ENCODE results near the gene CTSZ.
"Not testable (repeated sequence)": the region's sequence is repeated elsewhere in the genome, so short reads cannot be mapped to it uniquely, and the experiment has no call there.

The CTSZ gene

DNA sequence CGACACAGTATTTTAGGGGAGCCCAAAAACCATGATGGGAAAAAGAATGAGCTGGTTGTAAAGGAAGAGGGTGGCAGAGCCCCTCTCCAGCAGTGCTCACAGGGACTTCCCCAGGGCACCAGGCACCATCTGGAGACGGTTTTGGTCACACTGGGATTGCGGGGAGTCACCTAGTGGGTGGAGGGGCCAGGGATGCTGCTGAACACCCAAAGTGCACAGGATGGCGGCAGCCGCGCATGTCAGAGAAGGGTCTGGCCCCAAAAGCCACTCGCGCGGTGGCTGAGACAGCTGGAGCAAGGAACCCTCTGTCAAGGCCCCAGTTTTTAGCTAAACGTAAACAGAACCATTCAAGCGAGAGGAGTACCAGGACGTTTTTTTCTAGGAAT is 10.8 kb downstream of the CTSZ start:
- DNase-seq = no peak

DNA sequence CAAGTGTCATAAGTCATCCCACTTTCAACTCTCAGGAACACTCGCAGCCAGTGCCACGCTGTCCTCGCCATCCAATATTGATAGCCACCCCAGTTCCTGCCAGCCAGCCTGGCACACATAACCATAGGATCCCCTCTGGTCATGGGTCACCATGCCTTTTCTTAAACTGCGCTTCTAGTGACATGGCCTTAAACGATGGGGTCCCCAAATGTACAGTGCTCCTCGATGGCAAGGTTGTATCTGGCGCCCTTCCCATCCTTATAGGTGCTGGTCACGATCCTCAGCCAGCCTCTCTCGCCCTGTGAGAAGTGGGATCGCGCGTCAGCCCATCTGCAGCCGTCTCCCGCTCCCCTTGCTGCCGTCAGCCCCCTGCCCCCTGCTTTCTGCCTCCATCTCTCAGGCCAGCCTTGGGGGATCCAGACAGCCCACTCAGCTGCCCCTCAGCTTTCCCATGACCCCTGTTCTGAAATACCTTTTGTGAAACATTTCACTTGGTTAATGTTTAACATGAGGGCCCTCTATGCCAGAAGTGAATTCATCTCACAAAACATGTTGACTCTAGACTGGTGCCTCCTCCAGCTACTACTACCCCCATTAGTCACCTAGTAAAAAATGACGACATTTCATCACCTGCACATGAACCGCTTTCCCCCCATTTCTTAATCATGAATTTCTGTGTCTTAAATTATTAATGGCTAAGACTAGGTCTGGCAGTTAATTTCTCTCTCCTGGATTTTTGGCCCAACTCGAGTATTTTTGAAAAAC is 11.4 kb downstream of the CTSZ start:
- no peak for DNase-seq

DNA sequence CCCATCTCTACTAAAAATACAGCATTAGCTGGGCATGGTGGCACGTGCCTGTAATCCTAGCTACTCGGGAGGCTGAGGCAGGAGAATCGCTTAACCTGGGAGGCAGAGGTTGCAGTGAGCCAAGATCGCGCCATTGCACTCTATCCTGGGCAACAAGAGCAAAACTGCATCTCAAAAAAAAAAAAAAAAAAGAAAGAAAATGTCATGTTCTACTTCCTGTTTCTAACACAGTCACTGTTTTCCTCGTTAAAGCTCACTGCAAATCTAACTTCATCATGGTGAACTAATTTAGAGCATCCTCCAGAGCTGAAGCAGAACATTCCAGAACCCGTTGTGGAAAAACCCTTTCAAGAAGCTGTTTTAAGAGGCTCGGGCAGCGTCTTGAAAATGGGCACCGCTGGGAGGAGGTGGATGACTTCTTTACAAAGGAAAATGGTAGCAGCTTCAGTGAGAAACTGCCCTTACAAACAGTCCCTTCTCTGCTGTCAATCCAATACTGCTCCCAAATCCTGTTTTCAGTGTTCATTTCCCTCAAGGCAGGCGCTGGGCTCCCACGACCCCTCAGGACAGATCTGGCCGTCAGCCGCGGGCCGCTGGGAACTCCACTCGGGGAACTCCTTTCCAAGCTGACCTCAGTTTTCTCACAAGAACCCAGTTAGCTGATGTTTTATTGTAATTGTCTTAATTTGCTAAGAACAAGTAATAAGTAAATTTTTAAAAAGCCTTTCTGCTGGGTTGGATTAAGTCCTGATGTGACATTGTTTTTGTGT is 12.5 kb downstream of the CTSZ start:
- no peak for DNase-seq

DNA sequence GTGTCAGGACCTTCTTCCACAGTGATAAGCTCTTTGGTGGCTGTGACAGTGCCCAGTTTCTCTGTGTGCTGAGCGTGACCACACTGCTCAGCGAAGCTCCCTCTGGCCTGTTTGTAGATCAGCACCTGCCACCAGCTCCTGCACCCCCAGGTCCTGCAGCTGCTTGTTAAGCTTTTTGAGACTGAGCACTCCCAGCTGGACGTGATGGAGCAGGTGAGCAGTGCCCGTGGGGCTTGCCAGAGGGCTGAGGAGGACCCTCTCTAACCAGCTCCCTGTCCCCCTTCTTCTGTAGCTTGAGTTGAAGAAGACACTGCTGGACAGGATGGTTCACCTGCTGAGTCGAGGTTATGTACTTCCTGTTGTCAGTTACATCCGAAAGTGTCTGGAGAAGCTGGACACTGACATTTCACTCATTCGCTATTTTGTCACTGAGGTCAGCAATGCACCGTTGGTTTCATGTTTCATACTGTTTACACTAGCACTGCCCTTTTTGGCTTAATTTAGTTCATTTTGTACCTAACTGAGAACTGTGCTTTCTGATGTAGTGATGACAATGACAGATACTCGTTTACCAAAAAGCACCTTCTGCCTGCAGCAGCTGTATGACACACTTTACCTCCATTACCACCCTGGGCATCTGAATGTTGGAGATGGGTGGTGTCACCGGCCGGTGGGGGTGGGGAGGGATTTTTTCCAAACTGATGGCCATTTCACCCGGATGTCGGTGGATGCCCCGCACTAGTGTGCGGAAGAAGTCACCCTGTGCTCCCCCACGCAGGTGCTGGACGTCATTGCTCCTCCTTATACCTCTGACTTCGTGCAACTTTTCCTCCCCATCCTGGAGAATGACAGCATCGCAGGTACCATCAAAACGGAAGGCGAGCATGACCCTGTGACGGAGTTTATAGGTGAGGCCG is 13.5 kb downstream of the CTSZ start:
- DNase-seq = no peak

DNA sequence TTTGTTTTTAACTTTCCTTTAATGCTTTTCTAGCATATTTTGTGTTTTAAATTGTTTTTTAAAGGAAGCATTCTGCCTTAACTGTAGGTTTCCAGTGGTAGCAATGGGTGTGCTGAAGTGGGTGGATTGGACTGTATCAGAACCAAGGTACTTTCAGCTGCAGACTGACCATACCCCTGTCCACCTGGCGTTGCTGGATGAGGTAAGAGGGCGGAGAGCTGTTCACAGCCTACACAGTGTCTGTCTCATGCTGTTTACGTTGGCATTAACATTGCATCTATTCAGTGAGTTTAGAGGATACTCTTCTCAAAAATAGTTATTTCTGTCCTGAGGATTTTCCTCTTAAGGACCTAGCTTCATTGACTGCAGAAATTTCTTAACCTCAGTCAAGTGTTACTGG is 14.1 kb downstream of the CTSZ start:
- DNase-seq = no peak

DNA sequence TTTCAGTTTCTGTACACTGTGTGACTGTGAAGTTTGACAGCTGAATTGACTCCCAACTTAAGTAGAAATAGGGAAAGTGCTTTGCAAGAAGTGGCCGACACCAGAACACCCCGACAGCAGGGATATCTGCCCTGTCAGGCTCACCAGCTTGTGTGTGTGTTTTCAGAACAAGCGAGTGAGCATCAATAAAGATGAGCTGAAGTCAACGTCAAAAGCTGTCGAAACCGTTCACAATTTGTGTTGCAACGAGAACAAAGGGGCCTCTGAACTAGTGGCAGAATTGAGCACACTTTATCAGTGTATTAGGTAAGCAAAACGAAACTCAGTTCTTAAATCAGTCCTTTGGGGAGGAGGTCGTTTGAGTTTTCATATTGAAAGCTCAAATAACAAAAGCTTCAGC is 15.3 kb downstream of the CTSZ start:
- DNase-seq = no peak

DNA sequence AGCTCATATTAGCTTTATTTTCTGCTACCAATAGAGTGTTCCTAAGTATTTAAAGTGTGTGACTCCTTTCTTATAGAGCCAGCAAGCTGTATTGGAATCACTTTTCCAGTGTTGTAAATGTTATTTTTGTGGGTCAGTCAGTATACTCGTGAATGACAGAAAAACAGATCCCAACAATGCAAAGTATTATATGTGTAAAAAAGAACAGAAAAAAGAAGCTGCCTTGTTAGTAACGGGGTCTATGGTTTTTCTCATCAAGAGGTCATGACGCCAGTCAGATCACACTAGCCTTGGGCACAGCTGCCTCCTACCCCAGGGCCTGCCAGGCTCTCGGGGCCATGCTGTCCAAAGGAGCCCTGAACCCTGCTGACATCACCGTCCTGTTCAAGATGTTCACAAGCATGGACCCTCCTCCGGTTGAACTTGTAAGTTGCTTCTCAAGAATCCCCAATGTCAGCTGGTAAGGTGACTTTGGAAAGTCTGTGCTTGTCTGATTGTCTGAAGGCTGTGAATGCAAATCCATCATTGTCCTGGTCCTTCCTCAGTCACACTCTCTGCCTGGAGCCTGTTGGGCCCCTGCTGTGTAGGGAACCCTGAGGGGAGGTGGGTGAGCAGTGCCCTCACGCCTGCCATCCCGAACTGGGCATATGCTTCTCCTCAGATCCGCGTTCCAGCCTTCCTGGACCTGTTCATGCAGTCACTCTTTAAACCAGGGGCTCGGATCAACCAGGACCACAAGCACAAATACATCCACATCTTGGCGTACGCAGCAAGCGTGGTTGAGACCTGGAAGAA is 16.2 kb downstream of the CTSZ start:
- DNase-seq = no peak

DNA sequence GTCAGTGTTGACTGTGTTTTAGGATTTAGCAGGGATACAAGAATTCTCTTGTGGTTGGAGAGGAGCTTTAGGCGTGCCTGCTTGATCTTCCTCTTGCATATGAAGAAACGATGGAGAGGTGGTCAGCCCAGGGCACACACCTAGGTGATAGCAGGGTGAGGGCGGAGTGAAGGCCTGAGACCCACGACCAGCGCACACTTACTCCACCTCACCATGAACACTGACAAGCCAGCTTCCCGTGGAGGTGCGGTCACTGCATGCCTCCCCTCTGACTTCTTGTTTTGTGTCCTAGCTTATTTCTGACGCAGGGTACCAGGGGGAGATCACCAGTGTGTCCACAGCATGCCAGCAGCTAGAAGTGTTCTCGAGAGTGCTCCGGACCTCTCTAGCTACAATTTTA is 17.9 kb downstream of the CTSZ start:
- no peak for DNase-seq

DNA sequence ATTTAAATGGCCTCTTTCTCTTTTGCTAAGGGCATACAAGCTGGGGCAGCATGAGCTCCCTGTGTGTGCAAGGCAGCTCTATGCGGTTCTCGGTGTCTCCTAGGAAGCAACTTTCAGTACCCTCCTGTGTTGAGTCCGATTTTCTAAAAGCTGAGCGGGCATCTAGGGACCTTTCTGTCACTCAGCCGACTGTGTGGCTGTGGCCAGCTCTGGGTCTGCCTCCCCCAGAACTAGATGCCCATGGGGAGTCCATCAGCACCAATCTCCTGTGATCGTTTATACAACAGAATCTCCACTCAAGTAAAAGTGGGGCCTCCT is 18.5 kb downstream of the CTSZ start:
- DNase-seq = no peak

DNA sequence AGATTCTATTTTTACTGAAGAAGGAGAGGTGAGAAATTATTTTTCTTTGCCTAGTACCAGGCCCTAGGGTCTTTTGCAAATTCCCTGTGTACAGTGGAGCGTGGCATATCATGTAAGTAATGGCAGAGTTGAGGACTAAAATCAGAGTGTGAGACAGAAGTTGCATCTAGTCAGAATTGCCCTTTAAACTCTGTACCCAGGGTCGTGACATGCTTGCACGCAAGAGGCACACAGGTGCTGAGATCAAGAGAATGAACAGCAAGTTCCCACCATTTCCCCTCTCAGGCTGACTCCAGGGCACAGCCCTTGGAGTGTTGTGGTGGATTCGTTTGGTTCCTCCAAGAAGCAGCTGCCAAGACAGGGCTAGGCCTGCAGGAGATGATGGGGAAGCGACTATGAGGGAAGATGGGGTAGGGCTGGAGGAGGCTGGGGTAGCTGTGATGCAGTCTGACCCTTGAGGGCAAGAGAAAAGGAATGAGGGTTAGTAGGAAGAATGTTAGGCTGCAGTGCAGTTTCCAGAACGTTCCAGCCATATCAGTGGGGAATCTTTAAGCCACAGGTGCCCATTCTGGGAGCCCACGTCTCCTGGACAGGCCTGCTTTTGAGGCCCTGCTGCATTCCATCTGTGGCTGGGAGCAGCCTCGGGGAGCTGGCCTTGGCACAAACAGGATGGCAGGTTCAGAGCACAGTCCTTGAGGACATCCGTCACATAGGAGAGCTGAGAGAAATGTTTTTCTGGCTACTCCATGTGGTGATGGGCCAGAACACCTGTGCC is 19.1 kb downstream of the CTSZ start:
- no peak for DNase-seq

DNA sequence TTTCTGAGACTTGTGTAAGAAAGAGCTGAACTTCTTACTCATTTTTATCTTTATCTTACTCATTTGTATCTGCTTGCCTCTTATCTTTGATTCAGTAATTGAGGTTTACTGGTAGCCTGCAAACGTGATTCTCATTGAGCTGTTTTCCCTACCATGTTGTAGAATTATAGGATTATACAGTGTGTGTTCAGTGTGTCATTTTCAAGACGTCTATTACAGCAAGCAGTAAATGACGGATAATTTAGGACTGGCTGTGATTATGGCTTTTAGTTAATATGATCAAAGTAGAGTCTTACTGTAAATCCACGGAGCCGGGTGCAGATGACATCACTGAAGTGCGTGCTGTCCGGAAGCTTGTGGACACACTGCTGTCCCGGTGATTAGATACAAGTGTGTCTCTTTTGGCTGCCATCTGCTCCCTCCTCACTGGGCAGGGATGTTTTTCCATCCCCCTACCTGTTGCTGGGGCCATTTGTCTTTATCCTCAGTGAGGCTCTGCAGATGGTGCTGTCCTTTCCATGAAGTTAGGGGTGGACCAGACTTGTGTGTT is 20.0 kb downstream of the CTSZ start:
- DNase-seq = no peak

DNA sequence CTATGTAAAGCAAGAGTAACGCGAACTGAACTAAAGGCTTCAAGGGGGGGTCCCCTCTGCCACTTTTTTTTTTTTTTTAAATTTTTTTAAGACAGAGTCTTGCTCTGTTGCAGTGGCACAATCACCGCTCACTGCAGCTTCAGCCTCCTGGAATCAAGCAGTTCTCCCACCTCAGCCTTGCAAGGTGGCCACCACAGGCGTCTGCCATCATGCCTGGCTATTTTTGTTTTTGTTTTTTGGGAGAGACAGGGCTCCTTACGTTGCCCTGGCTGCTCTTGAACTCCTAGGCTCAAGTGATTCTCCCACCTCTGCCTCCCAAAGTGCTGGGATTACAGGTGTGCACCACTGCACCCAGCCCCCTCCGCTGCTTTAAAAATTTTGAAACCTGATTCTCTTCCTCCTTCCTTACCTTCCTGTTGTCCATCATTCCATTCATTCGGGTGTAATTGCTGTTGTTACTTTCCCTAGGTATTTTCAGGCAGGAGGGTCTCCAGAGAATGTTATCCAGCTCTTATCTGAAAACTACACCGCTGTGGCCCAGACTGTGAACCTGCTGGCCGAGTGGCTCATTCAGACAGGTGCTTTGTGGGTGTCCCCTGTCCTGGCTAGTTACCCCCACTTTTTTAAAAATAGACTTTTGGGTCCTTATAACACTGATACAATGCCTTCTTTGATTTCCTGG is 20.6 kb downstream of the CTSZ start:
- no peak for DNase-seq

DNA sequence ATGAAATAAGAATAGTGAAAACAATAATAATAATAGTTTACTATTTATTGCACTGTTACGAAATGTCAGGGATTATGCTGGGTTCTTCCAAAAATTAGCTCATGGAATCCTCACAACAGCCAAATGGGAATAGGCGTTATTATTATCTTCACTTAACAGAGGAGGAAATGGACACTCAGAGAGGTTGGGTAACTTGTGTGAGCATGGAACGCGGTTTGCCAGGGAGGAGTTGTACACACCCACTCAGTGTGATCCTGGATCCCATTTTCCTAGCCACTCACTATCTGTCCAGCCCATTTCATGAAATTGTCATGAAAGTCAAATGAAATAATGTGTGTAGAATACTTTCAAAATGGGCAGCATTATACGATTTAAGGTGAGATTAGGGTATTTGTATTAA is 21.4 kb downstream of the CTSZ start:
- no peak for DNase-seq

DNA sequence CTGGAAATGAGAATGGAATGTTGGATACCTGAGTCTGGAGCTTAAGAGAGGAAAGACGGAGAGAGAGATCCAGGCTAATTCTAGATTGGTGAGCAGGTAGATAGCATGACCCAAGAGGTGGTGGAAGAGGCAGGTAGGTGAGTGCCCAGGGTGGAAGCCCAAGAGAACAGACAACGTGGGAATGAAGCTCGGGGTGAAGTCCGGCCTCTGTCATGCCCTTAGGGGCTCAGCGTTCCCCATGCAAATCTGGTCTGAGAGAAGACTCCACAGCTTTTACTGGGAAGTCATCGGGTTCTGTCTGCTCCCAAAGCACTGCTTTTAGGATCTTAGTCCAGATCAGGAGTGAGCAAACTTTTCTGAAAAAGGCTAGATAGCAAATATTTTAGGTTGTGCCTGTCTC is 22.4 kb downstream of the CTSZ start:
- no peak for DNase-seq

DNA sequence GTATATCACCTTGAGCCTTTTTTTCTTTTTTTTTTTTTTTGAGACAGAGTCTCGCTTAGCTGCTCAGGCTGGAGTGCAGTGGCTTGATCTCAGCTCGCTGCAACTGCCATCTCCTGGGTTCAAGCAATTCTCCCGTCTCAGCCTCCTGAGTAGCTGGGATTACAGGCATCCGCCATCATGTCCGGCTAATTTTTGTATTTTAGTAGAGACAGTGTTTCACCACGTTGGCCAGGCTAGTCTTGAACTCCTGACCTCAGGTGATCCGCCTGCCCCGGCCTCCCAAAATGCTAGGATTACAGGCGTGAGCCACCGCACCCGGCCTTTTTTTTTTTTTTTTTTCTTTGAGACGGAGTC is 24.0 kb downstream of the CTSZ start:
- DNase-seq = not testable (repeated sequence)

DNA sequence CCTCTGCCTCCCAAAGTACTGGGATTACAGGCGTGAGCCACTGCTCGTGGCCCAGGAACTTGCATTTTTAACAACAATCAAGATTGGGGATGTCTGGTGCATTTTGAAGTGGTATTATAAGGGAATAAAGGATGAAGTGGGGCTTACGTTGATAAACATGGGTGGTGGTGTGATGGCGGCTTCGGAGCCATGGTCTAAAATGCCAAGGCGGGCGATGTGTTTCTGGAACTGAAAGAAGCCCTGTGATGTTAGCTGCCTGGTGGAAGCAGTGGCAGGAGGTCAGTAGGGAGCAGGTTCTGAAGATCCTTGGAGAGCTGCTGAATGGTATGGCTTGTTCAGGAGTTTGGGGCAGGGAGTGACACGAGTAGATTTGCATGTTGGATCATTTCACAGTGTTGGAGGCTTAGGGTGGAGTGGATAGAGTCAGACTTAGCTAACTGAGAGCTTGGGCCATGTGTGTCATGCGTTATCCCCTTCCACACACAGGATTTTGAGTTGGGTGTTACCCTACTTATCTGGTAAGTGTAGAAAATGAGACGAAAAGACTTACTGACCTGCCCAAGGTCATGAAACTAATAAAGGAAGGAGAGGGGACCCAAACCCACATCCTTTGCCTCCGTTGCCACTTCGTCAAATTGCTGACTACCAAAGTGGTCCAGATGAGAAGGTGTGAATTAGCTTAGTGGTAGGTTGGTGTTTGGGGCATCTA is 24.5 kb downstream of the CTSZ start:
- DNase-seq = no peak

DNA sequence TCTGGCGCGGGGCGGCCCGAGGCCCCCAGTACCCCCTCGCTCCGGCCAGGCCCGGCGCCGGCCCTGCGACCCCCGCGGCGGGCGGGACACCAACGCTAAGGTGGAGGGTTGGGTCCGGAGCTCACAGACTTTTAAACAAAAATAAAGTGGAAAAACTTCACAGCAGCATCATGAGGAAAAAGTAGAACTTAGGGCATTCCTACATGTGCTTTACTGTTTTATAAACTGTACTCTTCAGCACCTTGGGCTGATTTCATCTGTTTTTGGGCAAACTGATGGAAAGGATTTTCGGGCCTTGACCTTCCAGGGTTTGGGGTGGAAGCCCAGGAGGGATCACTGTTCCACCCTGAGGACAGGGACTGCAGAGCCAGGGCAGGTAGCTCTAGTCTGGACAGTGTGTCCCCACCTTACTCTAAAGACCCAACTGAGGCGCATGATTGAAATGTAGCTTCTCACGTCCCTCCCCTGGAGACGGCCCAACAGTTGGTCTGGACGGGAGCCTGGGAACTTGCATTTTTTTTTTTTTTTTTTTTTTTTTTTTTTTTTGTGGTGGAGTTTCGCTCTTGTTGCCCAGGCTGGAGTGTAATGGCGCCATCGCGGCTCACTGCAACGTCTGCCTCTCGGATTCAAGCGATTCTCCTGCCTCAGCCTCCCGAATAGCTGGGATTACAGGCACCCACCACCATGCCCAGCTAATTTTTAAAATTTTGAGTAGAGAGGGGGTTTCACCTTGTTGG is 25.3 kb downstream of the CTSZ start:
- DNase-seq = peak; percentile 12 to 21

DNA sequence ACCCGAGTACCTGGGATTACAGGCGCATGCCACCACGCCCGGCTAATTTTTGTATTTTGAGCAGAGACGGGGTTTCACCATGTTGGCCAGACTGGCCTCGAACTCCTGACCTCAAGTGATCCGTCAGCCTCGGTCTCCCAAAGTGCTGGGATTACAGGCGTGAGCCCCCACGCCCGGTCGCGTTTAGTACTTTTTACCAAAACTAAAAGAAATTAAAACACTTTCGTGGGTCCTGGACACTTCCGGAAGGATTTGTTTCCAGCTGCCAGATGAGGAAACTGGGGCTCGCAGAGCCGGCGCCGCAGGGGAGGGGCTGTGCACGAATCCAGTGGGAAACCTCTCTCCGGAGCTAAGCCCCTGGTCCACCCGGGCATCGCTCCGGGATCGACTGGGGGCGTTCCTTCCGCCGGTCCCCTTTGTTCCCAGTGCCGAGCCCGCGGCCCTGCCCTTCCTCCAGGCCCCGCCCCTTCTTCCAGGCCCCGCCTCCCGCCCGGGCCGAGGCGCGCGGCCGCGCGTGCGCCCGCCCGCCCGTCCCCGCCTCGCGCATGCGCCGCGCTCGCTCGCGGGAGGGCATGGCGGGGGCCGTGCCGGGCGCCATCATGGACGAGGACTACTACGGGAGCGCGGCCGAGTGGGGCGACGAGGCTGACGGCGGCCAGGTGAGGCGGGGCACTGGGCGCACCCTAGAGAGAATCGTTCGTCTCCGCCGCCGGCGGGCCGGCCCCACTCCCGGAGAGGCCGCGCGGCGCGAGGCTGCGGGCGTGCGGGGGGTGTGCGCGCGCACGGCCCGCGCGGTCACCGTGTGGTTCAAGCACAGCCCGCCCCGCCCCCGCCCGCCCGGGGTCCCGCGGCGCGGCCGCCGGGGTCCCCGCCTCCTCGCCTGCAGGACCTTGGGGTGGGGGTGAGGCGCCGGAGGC is 26.1 kb downstream of the CTSZ start, which contains the start of gene NELFCD:
NELFCD (plus strand) TSS at position 546 of the 917 bp plus-strand sequence; CDS start at position 600, 54 bp downstream.
- peak; percentile 89 to 90 for DNase-seq

All from activated CD4-positive, alpha-beta T cell treated with anti-CD3 and anti-CD28 coated beads, Interleukin-2, amount 50 U/mL, for 48 hours (primary cell).